ENCODE measurements around the gene CDH16.

GRCh38 chr16:66881560-66881959 lies 37.1 kb downstream of the CDH16 start:
- TF ChIP-seq CTCF (IDR thresholded peaks at IDR 0.05) (no peak), POLR2AphosphoS5 (IDR thresholded peaks at IDR 0.05) (peak in 1 of 2 donors; percentile 51), POLR2A (IDR thresholded peaks at IDR 0.05) (no peak), EP300 (IDR thresholded peaks at IDR 0.05) (no peak)
